GM12891 (cell line): ENCODE data around the gene NUDT19.
"Not testable (repeated sequence)": the region's sequence is repeated elsewhere in the genome, so short reads cannot be mapped to it uniquely, and the experiment has no call there.

Experiments
- DNase-seq: peaks from one replicate; pipeline ENCODE4 v3.0.0; 2011; ENCODE audit warnings: low spot score; ENCODE audit not compliant: insufficient read length
- FAIRE-seq: peaks from 2 replicates; lab custom pipeline; 2011; peaks lifted over from hg19 to GRCh38; lab: Jason Lieb, UNC
- PAX5 ChIP-seq: IDR thresholded peaks from 2 replicates; pipeline ENCODE4 v1.6.1; 2011; ENCODE audit warnings: low read length, moderate library complexity, mild to moderate bottlenecking; ENCODE audit not compliant: insufficient read depth, severe bottlenecking
- POLR2A ChIP-seq: IDR thresholded peaks from 2 replicates; pipeline ENCODE4 v1.6.1; 2011; ENCODE audit warnings: low read depth, low read length, control low read depth
- POLR2AphosphoS5 ChIP-seq: IDR thresholded peaks from 2 replicates; pipeline ENCODE4 v1.6.1; 2011; ENCODE audit warnings: low read depth, low read length, control low read depth
- POU2F2 ChIP-seq: IDR thresholded peaks from 2 replicates; pipeline ENCODE4 v1.6.1; 2011; ENCODE audit warnings: low read depth, mild to moderate bottlenecking, control low read depth, low read length, moderate library complexity
- SPI1 ChIP-seq: IDR thresholded peaks from 2 replicates; pipeline ENCODE4 v1.6.1; 2011; ENCODE audit warnings: low read depth, low read length, control low read depth
- TAF1 ChIP-seq: IDR thresholded peaks from 2 replicates; pipeline ENCODE4 v1.6.1; 2011; ENCODE audit warnings: low read depth, low read length, control low read depth

Gene NUDT19

GRCh38 chr19:32709032-32709431 lies 17.4 kb downstream of the NUDT19 start:
- DNase-seq (no peak), FAIRE-seq (no peak)
- TF ChIP-seq PAX5 (no peak), SPI1 (no peak), POLR2AphosphoS5 (no peak), POU2F2 (no peak), POLR2A (no peak), TAF1 (no peak)

DNA sequence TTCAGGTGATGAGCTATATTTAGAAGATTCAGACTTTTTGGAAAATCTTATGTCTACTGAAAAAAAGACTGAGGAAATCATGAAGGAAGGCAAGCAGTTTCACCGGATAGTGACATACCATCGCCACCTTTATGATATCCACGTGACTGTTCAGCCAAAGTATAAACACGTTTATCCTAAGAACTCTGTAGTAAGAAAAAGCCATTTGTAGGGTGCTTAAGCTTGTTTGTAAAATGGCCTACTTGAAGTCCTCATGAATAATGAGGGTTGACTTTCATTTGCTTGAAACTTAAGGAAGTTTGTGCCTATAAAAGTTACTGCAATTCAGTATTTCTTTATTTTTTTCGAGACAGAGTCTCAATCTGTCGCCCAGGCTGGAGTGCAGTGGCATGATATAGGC lies 20.1 kb downstream of the NUDT19 start:
- no peak for DNase-seq
- TF ChIP-seq POLR2A (no peak), PAX5 (no peak), POLR2AphosphoS5 (no peak), TAF1 (no peak), POU2F2 (no peak), SPI1 (no peak)
- FAIRE-seq = no peak

- not testable (repeated sequence) for DNase-seq, FAIRE-seq
These were observed 24.6 kb downstream of the NUDT19 start for GRCh38 chr19:32716203-32716602.

- FAIRE-seq = no peak
- no peak for DNase-seq
- TF ChIP-seq PAX5 (no peak), POLR2AphosphoS5 (no peak), TAF1 (no peak), POLR2A (no peak), SPI1 (no peak), POU2F2 (no peak)
These were observed 25.9 kb downstream of the NUDT19 start for GRCh38 chr19:32717496-32717895.

DNA sequence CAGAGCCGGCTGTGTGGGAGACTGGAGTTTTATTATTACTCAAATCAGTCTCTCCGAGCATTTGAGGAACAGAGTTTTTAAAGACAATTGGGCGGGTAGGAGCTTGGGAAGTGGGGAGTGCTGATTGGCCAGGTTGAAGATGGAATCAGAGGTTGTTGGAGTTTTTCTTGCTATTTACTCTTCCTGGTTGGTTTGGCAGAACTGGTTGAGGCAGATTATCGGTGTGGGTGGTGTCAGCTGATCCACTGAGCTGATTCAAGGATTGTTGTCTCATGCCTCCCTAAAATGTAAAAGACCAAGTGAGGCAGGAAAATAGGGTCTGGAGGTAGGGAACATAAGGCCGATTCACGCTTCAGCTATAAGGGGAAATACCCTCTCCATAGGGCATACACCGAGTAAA lies 26.7 kb downstream of the NUDT19 start:
- peak; percentile 20 for FAIRE-seq
- no peak for TF ChIP-seq SPI1
- TF ChIP-seq POU2F2 = no peak
- TF ChIP-seq PAX5 = no peak
- no peak for TF ChIP-seq TAF1
- no peak for TF ChIP-seq POLR2AphosphoS5
- no peak for TF ChIP-seq POLR2A
- DNase-seq = no peak

GRCh38 chr19:32719611-32720059 lies 28.0 kb downstream of the NUDT19 start, which contains the start of gene TDRD12:
TSS of gene TDRD12 (plus strand) at chr19:32719767. CDS start at chr19:32720073, 306 bp downstream.
- DNase-seq (no peak), FAIRE-seq (no peak)
- TF ChIP-seq TAF1 = no peak
- no peak for TF ChIP-seq SPI1
- TF ChIP-seq PAX5 = no peak
- TF ChIP-seq POLR2AphosphoS5 = no peak
- no peak for TF ChIP-seq POU2F2
- TF ChIP-seq POLR2A = no peak

DNA sequence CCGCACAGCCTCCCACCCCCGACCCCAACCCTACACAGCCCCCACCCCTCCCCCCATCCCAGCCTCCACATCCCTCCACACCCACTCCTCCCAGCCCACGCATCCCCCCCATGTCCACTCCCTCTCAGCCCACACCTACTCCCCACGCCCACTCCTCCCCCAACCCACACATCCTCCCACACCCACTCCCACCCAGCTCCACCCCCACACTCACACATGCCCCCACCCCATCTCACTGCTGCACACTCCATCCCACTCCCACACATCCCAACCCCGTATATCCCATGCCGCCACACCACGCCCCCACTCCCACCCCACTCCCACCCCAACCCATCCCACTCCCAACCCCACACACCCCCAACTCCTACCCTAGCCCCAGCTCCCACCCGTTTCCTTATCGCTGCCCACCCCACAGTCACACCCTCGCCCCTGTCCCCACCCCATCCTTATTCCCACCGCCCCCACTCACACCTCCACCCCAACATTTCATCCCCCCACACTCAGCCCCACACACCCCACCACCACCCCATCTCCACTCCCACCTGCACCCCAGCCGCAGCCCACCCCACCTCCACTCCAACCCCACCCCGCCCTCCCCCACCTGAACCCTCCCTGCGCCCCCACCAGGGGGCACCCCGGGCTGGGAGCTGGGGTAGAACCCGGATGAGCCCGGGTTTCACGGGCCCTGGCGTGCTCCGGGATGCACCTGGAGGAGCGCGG lies 28.8 kb downstream of the NUDT19 start:
- no peak for FAIRE-seq
- DNase-seq = no peak
- TF ChIP-seq PAX5 = no peak

DNA sequence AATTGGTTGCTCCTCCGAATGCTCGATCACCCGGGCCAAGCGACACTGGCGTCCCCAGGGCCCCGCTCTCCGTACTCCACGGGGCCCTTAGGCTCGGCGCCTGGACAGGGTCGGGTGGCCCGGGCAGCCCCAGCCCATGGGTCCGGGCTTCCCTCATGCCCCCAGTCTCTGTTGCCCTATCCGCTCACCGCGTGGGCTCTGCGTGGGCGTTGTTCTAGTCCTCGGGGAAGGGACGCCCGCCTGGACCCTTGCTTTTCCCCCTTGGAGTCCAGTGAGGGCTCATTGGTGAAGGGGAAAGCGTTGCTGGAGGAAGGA lies 29.3 kb downstream of the NUDT19 start:
- FAIRE-seq = no peak
- no peak for DNase-seq
- TF ChIP-seq PAX5 (no peak), TAF1 (no peak), POU2F2 (no peak), SPI1 (no peak), POLR2A (no peak), POLR2AphosphoS5 (no peak)

GRCh38 chr19:32735936-32736335 lies 44.3 kb downstream of the NUDT19 start:
- FAIRE-seq (no peak), DNase-seq (no peak)
- no peak for TF ChIP-seq SPI1
- TF ChIP-seq TAF1 = no peak
- TF ChIP-seq POLR2A = no peak
- TF ChIP-seq POU2F2 = no peak
- TF ChIP-seq PAX5 = no peak
- no peak for TF ChIP-seq POLR2AphosphoS5

DNA sequence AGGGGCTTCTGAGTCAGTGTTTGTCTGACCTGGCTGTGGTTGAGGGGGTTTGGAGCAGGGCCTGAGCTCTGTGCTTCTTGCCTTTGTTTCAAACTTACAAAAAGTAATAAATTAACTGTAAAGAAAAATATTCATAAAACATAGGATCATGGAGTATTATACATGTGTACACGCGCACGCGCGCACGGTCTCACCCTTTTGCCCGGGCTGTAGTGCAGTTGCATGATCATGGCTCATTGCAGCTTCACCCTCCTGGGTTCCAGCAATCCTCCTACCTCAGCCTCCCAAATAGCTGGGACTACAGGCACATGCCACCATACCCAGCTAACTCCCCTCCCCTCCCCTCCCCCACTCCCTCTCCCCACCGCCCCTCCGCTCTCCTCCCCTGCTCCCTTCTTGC lies 51.4 kb downstream of the NUDT19 start:
- FAIRE-seq (no peak), DNase-seq (no peak)
- TF ChIP-seq POLR2AphosphoS5 (no peak), POLR2A (no peak), POU2F2 (no peak), TAF1 (no peak), SPI1 (no peak)
